Mucosa of stomach (tissue), 1 donor: ENCODE measurements around the gene RPL32.

Experiments used
- H3K27me3 ChIP-seq: one replicate; pipeline ENCODE4 v1.7.0; 2013; ENCODE audit warnings: mild to moderate bottlenecking, low read length; ENCODE audit not compliant: control insufficient read depth, insufficient read depth
- H3K36me3 ChIP-seq: one replicate; pipeline ENCODE4 v1.7.0; 2013; ENCODE audit warnings: low read length; ENCODE audit not compliant: control insufficient read depth, insufficient read depth
- H3K4me1 ChIP-seq: one replicate; pipeline ENCODE4 v1.7.0; 2013; ENCODE audit warnings: mild to moderate bottlenecking, low read length; ENCODE audit not compliant: control insufficient read depth, insufficient read depth
- H3K4me3 ChIP-seq: one replicate; pipeline ENCODE4 v1.7.0; 2013; ENCODE audit warnings: low read length
- H3K9ac ChIP-seq: one replicate; pipeline ENCODE4 v1.7.0; 2013; ENCODE audit warnings: mild to moderate bottlenecking, low read length, moderate library complexity
- H3K9me3 ChIP-seq: one replicate; pipeline ENCODE4 v1.7.0; 2013; ENCODE audit warnings: mild to moderate bottlenecking, low read length, moderate library complexity; ENCODE audit not compliant: control insufficient read depth
- donor health status: Pancreatic carcinoma.

RPL32 gene

GRCh38 chr3:12810013-12810780 is 31.2 kb downstream of the RPL32 start:
- H3K4me3 ChIP-seq, result peak overlapping the region; percentile 67
- peak overlapping the region; percentile 57 for H3K9ac ChIP-seq
- peaks cover 15% of the 10 kb centered on the region for H3K4me1 ChIP-seq
- H3K36me3 ChIP-seq, result no peaks in the 10 kb centered on the region
- no peaks in the 10 kb centered on the region for H3K27me3 ChIP-seq
- no peaks in the 10 kb centered on the region for H3K9me3 ChIP-seq

- Histone ChIP-seq H3K9ac (peak overlapping the region; percentile 57), H3K9me3 (no peaks in the 10 kb centered on the region), H3K4me1 (peaks cover 15% of the 10 kb centered on the region), H3K27me3 (no peaks in the 10 kb centered on the region), H3K4me3 (no peak overlapping the region), H3K36me3 (no peaks in the 10 kb centered on the region)
These were observed 31.9 kb downstream of the RPL32 start for GRCh38 chr3:12809435-12809834.

GRCh38 chr3:12809001-12809400 is 32.4 kb downstream of the RPL32 start:
- Histone ChIP-seq H3K9ac (no peak overlapping the region), H3K9me3 (no peaks in the 10 kb centered on the region), H3K27me3 (no peaks in the 10 kb centered on the region), H3K4me3 (no peak overlapping the region), H3K36me3 (no peaks in the 10 kb centered on the region), H3K4me1 (peaks cover 15% of the 10 kb centered on the region)

- no peak overlapping the region for H3K4me3 ChIP-seq
- no peaks in the 10 kb centered on the region for H3K27me3 ChIP-seq
- no peaks in the 10 kb centered on the region for H3K36me3 ChIP-seq
- H3K9ac ChIP-seq, result no peak overlapping the region
- H3K9me3 ChIP-seq, result no peaks in the 10 kb centered on the region
- H3K4me1 ChIP-seq, result peaks cover 15% of the 10 kb centered on the region
These were observed 32.8 kb downstream of the RPL32 start for GRCh38 chr3:12808587-12808986.

- H3K27me3 ChIP-seq, result no peaks in the 10 kb centered on the region
- H3K36me3 ChIP-seq, result no peaks in the 10 kb centered on the region
These were observed 33.6 kb downstream of the RPL32 start for GRCh38 chr3:12807601-12808359.

GRCh38 chr3:12807066-12807465 is 34.3 kb downstream of the RPL32 start:
- no peaks in the 10 kb centered on the region for H3K36me3 ChIP-seq
- H3K4me3 ChIP-seq, result no peak overlapping the region
- peaks cover 15% of the 10 kb centered on the region for H3K4me1 ChIP-seq
- no peaks in the 10 kb centered on the region for H3K9me3 ChIP-seq
- H3K27me3 ChIP-seq, result no peaks in the 10 kb centered on the region
- no peak overlapping the region for H3K9ac ChIP-seq

More at GRCh38 chr3:12807601-12808359, 33.6 kb downstream of the RPL32 start:
- Histone ChIP-seq H3K9ac (no peak overlapping the region), H3K4me3 (no peak overlapping the region), H3K9me3 (no peaks in the 10 kb centered on the region), H3K4me1 (peaks cover 15% of the 10 kb centered on the region)

GRCh38 chr3:12803371-12803770 is 38.0 kb downstream of the RPL32 start:
- no peaks in the 10 kb centered on the region for H3K27me3 ChIP-seq
- no peaks in the 10 kb centered on the region for H3K36me3 ChIP-seq
- no peaks in the 10 kb centered on the region for H3K4me1 ChIP-seq
- H3K9me3 ChIP-seq, result no peaks in the 10 kb centered on the region
- H3K9ac ChIP-seq, result no peak overlapping the region
- H3K4me3 ChIP-seq, result no peak overlapping the region

- Histone ChIP-seq H3K4me1 (peaks cover 5% of the 10 kb centered on the region), H3K9me3 (no peaks in the 10 kb centered on the region), H3K36me3 (no peaks in the 10 kb centered on the region), H3K4me3 (no peak overlapping the region), H3K9ac (no peak overlapping the region), H3K27me3 (peaks cover 11% of the 10 kb centered on the region)
These were observed 41.6 kb downstream of the RPL32 start for GRCh38 chr3:12799525-12800440.

GRCh38 chr3:12798559-12799179 is 42.7 kb downstream of the RPL32 start:
- H3K4me3 ChIP-seq, result no peak overlapping the region
- no peaks in the 10 kb centered on the region for H3K36me3 ChIP-seq
- no peak overlapping the region for H3K9ac ChIP-seq
- H3K9me3 ChIP-seq, result no peaks in the 10 kb centered on the region
- H3K27me3 ChIP-seq, result peaks cover 11% of the 10 kb centered on the region
- H3K4me1 ChIP-seq, result peaks cover 5% of the 10 kb centered on the region

GRCh38 chr3:12797892-12798558 is 43.3 kb downstream of the RPL32 start:
- Histone ChIP-seq H3K4me1 (peaks cover 5% of the 10 kb centered on the region), H3K9ac (no peak overlapping the region), H3K9me3 (no peaks in the 10 kb centered on the region), H3K36me3 (no peaks in the 10 kb centered on the region), H3K27me3 (peaks cover 11% of the 10 kb centered on the region), H3K4me3 (no peak overlapping the region)
